Measurements from ENCODE around the gene PRR15L. TPM values are rescaled to one million over a fixed set of nuclear protein-coding genes. Genes with fewer than 3 reads are reported as not detected.
A peak's percentile ranks its signal among the peaks of the same experiment; 100 is the strongest.

The PRR15L gene
- total RNA-seq, 4 donors from 2014 or later, result 111 to 230 (median 182) TPM

DNA sequence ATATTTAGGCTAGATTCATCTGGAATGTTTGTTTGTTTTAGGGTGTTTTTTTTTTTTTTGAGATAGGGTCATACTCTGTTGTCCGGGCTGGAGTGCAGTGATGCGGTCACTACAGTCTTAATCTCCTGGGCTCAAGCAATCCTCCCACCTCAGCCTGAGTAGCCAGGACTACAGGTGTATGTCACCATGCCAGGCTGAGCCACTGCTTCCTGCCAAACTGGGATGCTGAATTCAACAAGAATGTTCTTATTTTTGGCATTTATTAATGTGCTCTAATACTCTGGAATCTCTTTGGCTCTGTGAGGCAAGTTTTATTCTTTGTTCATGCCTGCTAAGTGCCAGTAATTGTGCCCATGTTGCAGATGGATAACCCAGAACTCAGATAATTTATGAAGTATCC lies 40.1 kb downstream of the PRR15L start:
- H3K4me1 ChIP-seq, result no peaks in the 10 kb centered on the region
- no peak for DNase-seq
- in situ Hi-C loops (cut with MboI; ENCODE audit: low pct_ligation_motif_present in 1 of 4, low pct_unique_long_range_greater_than_20kb in 1 of 4, low sequenced_read_pairs in 3 of 4) (no loop called here), intact Hi-C loops (cut with DNase I; ENCODE audit: low total_unique reads) (no loop called here)
- TF ChIP-seq POLR2A (IDR thresholded peaks at IDR 0.05) (no peak), POLR2AphosphoS5 (IDR thresholded peaks at IDR 0.05) (no peak), EP300 (IDR thresholded peaks at IDR 0.05; ENCODE audit: low read depth) (no peak)
- TF ChIP-seq, protein P1, sequence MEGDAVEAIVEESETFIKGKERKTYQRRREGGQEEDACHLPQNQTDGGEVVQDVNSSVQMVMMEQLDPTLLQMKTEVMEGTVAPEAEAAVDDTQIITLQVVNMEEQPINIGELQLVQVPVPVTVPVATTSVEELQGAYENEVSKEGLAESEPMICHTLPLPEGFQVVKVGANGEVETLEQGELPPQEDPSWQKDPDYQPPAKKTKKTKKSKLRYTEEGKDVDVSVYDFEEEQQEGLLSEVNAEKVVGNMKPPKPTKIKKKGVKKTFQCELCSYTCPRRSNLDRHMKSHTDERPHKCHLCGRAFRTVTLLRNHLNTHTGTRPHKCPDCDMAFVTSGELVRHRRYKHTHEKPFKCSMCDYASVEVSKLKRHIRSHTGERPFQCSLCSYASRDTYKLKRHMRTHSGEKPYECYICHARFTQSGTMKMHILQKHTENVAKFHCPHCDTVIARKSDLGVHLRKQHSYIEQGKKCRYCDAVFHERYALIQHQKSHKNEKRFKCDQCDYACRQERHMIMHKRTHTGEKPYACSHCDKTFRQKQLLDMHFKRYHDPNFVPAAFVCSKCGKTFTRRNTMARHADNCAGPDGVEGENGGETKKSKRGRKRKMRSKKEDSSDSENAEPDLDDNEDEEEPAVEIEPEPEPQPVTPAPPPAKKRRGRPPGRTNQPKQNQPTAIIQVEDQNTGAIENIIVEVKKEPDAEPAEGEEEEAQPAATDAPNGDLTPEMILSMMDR (IDR thresholded peaks at IDR 0.05), result no peak
- peaks cover 0 to 13% (median 5%) of the 10 kb centered on the region in 4 donors for H3K36me3 ChIP-seq
- H3K27me3 ChIP-seq, result no peaks in the 10 kb centered on the region
- no peak overlapping the region for H3K4me3 ChIP-seq
- H3K27ac ChIP-seq, result no peak overlapping the region
- WGBS, 2 donors (ENCODE audit: low coverage in 1 of 2), result 85% methylated on average over 2 of the region's 2 CpGs
- H3K9me3 ChIP-seq, result no peaks in the 10 kb centered on the region

GRCh38 chr17:47916489-47917208 lies 41.0 kb downstream of the PRR15L start:
- intact Hi-C loops (cut with DNase I; ENCODE audit: low total_unique reads), result no loop called here
- Histone ChIP-seq H3K36me3 (peaks cover 0 to 13% (median 4%) of the 10 kb centered on the region in 4 donors), H3K4me3 (no peak overlapping the region), H3K27ac (no peak overlapping the region), H3K9me3 (no peaks in the 10 kb centered on the region), H3K4me1 (no peaks in the 10 kb centered on the region), H3K27me3 (no peaks in the 10 kb centered on the region)
- WGBS, 2 donors (ENCODE audit: low coverage in 1 of 2), result 94% methylated on average over 15 of the region's 19 CpGs; no CpG with 5 or more reads in 1 of the 2 donors
- no peak for DNase-seq
- no peak for TF ChIP-seq POLR2AphosphoS5 (IDR thresholded peaks at IDR 0.05)
- TF ChIP-seq EP300 (IDR thresholded peaks at IDR 0.05; ENCODE audit: low read depth), result no peak
- TF ChIP-seq, protein P1 (IDR thresholded peaks at IDR 0.05), result no peak
- TF ChIP-seq POLR2A (IDR thresholded peaks at IDR 0.05), result no peak
- in situ Hi-C loops (cut with MboI; ENCODE audit: low pct_ligation_motif_present in 1 of 4, low pct_unique_long_range_greater_than_20kb in 1 of 4, low sequenced_read_pairs in 3 of 4), result no loop called here

GRCh38 chr17:47915776-47916398 lies 41.8 kb downstream of the PRR15L start:
- 67 to 83% methylated on average over 3 to 12 of the region's 12 CpGs for WGBS, 2 donors (ENCODE audit: low coverage in 1 of 2)
- TF ChIP-seq EP300 (IDR thresholded peaks at IDR 0.05; ENCODE audit: low read depth) (no peak), POLR2AphosphoS5 (IDR thresholded peaks at IDR 0.05) (no peak), POLR2A (IDR thresholded peaks at IDR 0.05) (no peak)
- TF ChIP-seq, protein P1 (IDR thresholded peaks at IDR 0.05), result no peak
- peak overlapping the region in 1 of 4 donors; percentile 8 for H3K27ac ChIP-seq
- in situ Hi-C loops (cut with MboI; ENCODE audit: low pct_ligation_motif_present in 1 of 4, low pct_unique_long_range_greater_than_20kb in 1 of 4, low sequenced_read_pairs in 3 of 4), result no loop called here
- DNase-seq, result no peak
- H3K4me1 ChIP-seq, result no peaks in the 10 kb centered on the region
- peaks cover 0 to 13% (median 4%) of the 10 kb centered on the region in 4 donors for H3K36me3 ChIP-seq
- intact Hi-C loops (cut with DNase I; ENCODE audit: low total_unique reads), result no loop called here
- H3K4me3 ChIP-seq, result no peak overlapping the region
- H3K9me3 ChIP-seq, result no peaks in the 10 kb centered on the region
- no peaks in the 10 kb centered on the region for H3K27me3 ChIP-seq

DNA sequence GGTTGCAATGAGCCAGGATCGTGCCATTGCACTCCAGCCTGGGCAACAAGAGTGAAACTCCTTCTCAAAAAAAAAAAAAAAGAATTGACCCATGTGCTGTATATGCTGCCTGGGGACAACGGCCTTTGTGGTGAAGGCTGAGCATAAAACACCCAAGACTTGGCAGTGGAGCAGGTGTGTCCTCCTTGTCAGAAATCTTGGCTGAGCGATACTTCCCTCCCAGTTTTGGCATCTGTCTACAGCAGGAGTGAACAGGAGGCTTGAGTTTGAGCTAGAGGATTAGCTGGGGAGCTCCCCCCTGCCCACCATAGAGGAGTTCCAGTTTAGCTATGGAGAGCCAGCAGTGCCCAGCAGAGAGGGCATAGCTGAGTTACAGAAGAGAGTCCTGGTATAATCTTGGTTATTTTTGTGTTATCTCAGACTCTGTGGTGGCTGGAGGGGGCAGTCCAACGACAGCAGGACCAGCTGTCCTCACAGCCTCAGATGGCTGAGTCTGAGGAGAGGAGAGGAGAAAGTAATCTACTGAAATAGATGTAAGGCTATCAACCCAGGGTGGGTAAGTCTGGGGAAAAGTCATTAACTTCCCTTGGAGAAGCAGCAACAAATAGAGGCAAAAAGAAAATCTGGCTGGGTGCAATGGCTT lies 43.3 kb downstream of the PRR15L start:
- 66 to 73% methylated on average over 3 to 4 of the region's 4 CpGs for WGBS, 2 donors (ENCODE audit: low coverage in 1 of 2)
- no peak for DNase-seq
- TF ChIP-seq POLR2A (IDR thresholded peaks at IDR 0.05) (no peak), POLR2AphosphoS5 (IDR thresholded peaks at IDR 0.05) (no peak), EP300 (IDR thresholded peaks at IDR 0.05; ENCODE audit: low read depth) (no peak)
- TF ChIP-seq, protein P1 (IDR thresholded peaks at IDR 0.05), result no peak
- H3K36me3 ChIP-seq, result peaks cover 0 to 13% (median 4%) of the 10 kb centered on the region in 4 donors
- no peaks in the 10 kb centered on the region for H3K9me3 ChIP-seq
- H3K27ac ChIP-seq, result no peak overlapping the region
- no peaks in the 10 kb centered on the region for H3K27me3 ChIP-seq
- no peaks in the 10 kb centered on the region for H3K4me1 ChIP-seq
- in situ Hi-C loops (cut with MboI; ENCODE audit: low pct_ligation_motif_present in 1 of 4, low pct_unique_long_range_greater_than_20kb in 1 of 4, low sequenced_read_pairs in 3 of 4), result no loop called here
- intact Hi-C loops (cut with DNase I; ENCODE audit: low total_unique reads), result no loop called here
- H3K4me3 ChIP-seq, result no peak overlapping the region
